GM18861 (cell line): Measurements from ENCODE around the gene CEP112.
"Not testable (repeated sequence)": the region's sequence is repeated elsewhere in the genome, so short reads cannot be mapped to it uniquely, and the experiment has no call there.

Experiments
- ATAC-seq: cut with Tn5 transposase; IDR thresholded peaks from one replicate; pipeline ENCODE4 v1.9.1; 2021; ENCODE audit not compliant: unreplicated experiment

The CEP112 gene

DNA sequence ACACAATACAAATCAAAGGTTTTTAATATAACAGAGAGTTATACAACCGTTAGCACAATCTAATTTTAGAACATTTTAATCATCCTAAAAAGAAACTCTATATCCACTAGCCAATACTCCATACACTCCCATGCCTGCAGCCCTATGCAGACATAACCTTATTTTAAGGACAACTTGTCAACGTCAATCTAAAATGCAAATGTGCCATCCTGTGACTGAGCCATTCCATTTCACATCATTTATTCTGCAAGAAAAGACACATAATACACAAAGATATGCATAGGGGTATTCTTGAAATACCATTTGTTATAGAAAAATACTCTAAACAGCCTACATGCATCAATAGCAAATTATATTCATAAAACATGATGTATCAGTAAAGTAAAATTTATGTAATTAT lies 106.7 kb downstream of the CEP112 start:
- ATAC-seq, result no peak

DNA sequence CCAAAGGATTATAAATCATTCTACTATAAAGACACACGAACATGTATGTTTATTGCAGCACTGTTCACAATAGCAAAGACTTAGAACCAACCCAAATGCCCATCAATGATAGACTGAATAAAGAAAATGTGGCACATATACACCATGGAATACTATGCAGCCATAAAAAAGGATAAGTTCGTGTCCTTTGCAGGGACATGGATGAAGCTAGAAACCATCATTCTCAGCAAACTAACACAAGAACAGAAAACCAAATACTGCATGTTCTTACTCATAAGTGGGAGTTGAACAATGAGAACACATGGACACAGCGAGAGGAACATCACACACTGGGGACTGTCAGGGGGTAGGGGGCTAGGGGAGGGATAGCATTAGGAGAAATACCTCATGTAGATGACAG lies 111.3 kb downstream of the CEP112 start:
- ATAC-seq, result not testable (repeated sequence)

DNA sequence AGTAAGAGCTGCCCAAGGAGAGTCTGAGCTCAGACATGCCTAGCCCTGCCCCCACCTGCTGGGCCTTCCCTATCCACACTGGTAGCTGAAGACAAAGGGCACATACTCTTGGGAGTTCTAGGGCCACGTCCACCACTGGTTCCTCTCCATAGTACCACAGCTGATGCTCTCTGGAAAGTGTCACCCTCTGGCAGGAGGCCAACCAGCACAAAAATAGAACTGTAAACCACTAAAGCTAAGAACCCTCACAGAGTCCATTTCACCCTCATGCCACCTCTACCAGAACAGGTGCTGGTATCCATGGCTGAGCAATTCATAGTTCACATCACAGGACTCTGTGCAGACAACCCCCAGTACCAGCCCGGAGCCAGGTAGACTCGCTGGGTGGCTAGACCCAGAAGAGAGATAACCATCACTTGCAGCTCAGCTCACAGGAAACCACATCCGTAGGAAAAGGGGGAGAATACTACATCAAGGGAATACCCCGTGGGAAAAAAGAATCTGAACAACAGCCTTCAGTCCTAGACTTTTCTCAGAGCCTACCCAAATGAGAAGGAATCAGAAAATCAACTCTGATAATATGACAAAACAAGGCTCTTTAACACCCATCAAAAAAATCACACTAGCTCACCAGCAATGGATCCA lies 115.3 kb downstream of the CEP112 start:
- no peak for ATAC-seq

DNA sequence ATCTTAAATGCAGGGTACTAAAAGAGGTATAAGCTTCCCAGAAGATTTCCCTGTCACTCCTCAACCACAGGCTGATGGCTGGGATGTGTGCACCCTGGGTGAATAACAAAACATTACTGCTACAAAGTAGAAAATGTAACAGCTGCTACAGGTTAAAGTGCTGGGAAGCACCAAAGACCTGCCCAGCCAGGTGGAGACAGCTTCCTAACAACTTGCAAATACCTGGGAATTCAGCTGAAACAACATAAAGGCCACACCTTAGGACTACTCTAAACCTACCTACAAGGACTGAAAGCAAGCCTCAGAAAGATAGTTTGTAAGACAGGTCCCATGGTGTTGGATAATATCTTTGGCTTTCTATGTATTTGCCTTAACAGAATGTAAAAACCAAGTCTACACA lies 118.5 kb downstream of the CEP112 start:
- no peak for ATAC-seq

DNA sequence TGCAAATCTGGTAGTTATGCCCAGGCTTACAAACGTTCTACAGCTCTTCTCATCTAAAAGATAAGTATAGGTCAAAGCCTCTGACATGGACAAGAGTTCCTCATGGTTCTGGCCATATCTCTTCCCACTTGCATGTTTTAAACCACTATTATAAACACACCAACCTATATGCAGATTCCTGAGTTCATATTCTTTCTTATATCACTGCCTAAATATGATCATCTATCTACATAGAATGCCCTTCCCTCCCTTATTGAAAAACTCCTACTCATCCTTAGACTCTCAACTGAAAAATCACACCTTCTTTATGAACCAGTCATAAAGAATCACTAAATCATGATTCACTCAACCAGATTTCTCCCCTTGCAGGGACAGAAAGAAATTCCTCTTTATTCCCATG lies 128.2 kb downstream of the CEP112 start:
- ATAC-seq, result no peak

DNA sequence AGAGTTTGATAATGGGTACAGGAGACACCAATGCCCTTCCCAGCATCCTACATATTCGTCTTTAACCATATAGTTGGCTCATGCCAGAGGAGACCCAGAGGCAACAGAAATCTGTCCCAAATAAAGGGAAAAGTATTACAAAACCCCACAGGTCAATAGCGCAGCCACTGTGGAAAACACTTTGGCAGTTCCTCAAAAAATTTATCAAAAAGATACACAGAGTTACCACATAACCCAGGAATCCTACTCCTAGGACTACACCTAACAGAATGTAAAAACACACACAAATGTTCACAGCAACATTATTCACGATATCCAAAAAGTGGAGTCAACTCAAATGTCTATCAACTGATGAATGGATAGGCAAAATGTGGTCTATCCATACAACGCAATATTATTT lies 135.8 kb downstream of the CEP112 start:
- ATAC-seq, result no peak

DNA sequence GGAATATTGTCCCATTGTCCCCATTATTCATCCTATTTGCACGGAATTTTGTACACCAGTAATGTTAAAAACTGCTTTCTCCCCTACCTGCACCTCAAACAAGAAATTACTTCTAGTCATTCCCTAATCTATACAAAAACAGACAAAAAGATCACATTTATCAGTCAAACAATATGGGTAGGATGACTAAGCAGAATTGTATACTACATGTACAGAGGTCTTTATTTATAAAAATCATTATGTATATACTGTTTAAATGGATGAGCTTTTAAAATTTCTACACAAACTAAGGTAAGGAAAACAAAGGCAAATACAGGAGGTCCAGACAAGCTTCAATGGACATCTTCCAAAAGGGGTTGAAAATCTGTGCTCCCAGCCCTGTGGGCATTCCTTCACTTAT lies 137.7 kb downstream of the CEP112 start:
- no peak for ATAC-seq

DNA sequence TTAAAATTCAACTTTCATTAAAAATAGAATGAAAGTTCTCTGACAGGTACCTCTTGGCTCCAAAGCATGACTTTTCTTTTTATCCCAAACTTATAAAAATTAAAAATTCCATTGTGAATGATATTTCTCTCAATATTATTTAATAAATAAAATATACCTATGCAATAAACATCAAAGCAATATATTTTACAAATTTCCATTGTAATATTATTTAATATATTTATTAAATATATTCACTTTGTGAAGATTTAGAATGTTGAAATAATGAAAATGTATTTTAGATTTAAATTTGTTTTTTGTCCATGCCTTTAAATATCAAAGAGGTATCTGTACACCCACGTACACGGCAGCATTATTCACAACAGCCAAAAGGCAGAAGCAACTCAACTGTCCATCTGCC lies 147.8 kb downstream of the CEP112 start:
- ATAC-seq, result no peak

DNA sequence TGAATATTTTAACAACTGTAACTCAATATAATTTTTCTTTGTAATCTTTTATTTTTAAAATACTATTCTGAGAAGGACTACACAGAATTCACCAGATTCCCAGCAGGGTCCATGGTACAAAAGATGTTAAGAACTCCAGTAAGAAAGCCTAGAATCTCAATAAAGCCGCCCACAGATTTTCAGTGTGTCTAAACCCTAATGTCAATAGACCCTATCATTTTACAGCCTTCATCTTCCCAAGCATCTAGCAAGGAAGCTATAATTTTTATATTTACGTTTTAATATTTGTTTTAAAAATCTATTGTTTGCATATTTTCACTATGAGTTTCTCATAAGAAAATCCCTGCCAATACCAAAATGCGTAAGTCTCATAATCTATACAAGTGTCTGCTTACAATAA lies 148.5 kb downstream of the CEP112 start:
- no peak for ATAC-seq

DNA sequence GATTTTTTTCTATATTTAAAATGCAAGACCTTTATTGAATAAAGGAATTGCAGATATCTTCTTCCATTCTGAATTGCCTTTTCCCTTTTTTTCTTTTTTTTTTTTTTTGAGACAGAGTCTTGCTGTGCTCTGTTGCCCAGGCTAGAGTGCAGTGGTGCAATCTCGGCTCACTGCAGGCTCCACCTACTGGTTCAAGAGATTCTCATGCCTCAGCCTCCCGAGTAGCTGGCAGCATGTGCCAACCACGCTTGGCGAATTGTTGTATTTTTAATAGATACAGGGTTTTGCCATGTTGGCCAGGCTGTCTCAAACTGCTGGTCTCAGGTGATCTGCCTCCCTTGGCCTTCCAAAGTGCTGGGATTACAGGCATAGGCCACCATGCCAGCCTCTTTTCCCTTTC lies 151.5 kb downstream of the CEP112 start:
- no peak for ATAC-seq

DNA sequence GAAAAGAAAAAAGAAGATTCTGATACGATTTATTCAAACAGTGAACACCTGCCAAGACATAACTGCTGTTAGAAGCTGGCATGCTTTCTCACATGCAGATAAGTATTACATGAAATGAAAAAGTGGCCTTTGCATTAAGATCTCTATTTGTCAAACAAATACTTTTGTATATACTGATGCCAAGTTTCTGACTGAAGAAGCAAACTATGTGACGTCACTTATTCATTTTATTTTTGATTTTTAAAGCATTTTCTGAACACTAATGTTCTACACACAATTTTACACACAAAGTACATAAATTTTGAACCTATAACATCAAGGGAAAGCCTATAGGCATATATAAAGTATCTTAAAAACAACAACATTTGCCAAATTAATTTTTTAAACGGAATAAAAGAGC lies 153.8 kb downstream of the CEP112 start:
- ATAC-seq, result no peak

DNA sequence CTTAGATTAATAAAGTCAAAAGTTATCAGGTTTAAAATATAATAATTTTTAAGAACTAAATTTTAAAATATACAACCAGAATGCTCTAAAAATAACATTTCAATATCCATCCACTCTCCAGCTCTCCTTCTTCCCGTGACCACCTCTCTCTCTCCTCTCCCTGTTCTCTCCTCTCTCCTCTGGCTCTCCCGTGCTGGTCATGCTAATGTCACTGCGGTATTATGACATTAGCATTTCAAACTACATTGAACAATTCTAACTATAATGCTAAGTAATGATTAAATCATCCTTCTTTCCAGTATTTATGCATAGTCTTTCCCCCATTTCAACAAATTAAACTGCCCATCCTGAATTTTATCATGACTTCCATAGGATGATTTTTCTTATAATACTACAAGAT lies 154.7 kb downstream of the CEP112 start:
- ATAC-seq, result no peak

DNA sequence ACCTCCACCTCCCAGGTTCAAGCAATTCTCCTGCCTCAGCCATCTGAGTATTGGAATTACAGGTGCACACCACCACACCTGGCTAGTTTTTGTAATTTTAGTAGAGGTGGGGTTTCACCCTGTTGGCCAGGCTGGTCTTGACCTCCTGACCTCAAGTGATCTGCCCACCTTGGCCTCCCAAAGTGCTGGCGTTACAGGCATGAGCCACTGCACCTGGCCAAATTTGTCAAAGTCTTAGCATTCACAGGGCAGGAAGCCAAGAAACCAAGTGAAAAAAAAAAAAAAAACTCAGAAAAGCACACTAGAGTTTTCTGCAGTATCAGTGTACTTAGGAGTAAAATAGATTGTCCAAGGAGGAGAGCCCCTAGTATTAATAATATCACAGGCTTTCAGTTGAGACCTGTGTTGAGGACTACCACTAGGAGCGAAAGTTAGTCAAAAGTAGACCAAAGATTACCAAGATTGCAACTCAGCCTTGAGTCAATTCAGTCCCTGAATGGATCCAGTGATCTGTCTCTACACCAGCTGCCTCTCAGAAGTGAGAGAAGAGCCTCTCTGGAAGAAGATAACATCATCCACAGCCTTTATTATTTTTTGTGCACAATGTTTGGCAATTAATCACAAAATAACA lies 159.7 kb downstream of the CEP112 start:
- no peak for ATAC-seq

DNA sequence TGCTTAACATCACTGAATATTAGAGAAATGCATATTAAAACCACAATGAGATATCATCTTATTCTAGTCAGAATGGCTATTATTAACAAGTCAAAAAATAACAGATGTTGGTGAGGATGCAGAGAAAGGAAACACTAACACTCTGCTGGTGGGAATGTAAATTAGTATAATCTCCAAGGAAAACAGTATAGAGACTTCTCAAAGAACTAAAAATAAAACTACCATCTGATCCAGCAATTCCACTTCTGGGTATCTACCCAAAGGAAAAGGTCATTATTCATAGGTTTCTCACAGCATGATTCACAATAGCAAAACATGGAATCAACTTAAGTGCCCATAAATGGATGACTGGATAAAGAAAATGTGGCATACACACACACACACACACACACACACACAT lies 166.4 kb downstream of the CEP112 start:
- ATAC-seq, result no peak

DNA sequence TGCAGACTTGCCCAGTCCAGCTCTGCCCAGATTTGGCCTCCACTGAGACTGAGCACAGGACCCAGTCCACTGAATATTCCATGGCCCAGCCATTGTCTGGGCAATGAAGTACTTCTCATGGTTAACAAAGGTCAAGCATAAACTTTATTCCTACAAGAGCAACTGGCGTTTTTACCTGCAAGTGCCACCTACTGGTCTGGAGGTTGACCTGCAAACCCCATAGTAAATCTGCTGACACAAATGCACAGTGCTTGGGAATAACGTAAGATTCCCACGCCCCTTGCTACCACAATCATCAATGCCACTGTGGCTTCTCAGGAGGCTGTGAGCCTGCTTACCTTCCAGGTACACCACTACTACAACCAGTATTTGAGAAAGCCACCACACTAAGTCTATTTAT lies 170.2 kb downstream of the CEP112 start:
- no peak for ATAC-seq

DNA sequence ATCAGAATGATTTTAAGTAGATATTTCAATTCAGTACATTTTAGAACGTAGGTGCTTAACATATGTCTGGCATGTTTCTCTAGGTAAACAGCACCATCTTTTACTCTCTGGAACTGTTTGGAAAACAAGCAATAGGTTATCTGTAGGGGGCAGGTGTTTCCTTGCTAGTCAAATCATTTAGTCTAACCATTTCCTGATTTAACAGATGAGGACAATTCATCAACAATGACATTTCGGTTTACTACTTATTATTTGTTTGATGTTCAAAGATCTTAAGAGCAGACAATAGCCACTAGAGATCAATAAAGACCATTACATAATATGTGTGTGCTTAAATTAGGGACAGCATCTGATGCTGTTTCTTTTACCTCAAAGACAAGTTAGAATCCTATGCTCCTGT lies 173.1 kb downstream of the CEP112 start:
- no peak for ATAC-seq

DNA sequence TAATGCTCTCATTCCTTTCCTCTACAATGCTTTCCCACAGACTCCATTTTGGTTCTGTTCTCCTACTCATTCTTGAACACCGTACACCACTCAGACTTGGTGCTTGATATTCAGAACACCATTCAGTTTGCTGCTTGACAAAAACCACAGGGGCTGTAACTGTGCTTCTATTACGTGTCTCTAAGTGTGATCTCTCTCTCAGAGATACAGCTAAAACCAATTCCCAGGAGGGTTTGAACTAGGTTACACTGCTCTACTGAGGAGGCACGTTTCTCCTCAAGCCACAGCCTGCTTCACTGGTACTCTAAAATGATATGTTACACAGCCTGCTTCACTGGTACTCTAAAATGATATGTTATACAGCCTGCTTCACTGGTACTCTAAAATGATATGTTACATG lies 175.7 kb downstream of the CEP112 start:
- ATAC-seq, result no peak

DNA sequence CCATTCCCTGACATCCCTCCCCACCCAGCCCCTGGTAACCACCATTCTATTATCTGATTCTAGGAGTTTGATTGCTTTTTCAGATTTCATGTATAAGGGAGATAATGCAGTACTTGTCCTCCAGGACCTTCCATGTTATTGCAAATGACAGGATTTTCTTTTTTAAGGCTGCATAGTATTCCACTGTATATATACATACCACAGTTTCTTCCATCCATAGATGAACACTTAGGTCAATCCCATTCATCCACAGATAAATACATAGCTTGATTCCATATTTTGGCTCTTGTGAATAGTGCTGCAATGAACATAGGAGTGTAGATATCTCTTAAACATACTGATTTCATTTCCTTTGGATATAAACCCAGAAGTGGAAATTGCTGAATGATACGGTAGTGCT lies 183.3 kb downstream of the CEP112 start:
- no peak for ATAC-seq

DNA sequence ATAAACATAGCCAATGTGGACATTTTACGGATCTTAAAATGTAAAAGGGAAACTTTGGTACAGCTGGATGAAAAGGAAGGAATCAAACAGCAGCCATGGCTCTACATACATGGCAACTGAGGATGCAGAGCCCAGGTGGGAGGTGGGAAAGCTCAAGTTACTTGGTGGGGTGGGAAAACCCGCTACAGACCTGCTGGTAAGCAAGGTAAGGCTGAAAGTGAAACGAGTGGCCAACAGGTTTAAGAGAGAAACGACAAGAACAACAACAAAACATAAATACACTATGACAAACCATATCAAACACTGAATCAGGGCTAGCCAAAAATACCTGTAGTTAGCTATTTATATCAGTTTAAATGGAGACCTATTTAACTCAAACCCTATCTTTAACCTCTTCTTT lies 185.3 kb downstream of the CEP112 start:
- ATAC-seq, result no peak

DNA sequence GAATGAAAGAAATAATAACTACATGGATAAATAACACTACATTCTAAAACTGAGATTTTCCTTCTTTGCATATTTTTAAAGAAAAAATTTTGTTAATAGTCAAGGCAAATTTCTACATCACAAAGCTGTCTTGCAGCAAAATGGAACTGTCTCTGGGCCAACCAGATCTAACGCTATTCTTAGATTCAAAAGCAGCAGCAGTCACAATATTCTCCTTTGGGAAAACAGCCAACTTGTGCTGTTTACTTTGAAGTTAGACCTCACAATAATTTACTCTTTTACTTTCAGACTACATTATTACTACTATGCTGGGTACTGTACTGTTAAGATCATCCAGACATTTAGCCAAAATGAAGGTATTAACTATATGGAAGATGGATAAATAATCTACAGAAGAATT lies 189.1 kb downstream of the CEP112 start:
- ATAC-seq, result no peak

DNA sequence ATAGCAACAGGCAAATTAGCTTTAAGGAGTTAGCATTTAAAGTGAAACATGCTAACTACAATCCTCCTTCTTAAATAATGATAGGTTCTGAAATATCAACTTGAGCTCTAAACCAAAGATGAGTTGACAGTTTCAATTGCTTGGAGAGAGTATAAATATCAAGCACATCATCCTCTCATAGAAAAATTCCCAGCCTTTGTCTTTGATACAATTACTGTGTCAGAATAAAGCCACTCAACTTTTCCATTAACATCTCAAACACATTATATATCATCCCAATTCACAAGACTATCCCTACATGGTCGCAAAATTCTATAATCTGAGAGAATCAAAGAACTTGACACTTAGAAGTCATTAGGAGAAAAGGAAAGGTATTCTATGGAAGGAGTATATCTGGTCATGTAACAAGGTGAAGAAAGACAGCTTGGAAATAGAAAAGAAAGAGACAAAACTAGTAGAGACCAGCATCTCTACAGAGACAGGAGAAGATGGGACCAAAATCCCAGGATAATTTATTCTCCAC lies 189.8 kb downstream of the CEP112 start:
- no peak for ATAC-seq

DNA sequence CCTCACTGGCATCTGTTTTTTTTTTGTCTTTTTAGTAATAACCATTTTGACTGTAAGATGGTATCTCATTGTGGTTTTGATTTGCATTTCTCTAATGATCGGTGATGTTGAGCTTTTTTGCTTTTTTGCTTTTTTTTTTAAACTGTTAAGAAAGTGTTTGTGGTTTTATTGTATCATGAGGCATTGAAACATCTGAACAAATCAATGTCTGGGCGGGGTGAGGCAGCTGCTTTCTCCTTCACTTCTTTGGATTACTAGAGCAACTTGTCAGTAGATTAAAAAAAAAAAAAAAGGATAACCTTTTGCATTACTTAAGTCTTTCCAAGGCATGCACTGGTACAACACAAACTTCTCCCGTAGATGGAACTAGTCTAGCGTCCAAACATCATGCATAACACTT lies 191.7 kb downstream of the CEP112 start:
- ATAC-seq, result no peak

DNA sequence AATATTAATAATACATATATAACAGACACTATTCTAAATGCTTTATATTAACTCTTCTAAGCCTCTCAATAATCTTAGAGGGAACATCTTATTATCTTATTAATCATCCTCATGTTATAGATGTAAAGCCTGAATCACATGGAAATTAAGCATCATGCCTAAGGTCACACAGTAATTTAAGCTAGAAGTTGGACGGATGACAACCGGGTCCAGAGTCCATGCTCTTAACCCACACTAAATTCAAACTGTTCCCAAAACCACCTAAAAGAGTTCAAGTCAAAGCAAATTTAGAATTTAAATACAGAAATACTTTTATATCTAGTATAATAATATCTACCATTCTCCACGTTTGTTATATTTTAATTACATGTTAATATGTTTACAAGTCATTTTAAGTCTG lies 193.3 kb downstream of the CEP112 start:
- no peak for ATAC-seq
